22Rv1 (cell line): ENCODE data around the gene OLFM1.

ENCODE experiments used
- CTCF ChIP-seq: fragments of 450-650 bp; IDR thresholded peaks from 2 replicates; pipeline ENCODE4 v1.5.1; 2017; ENCODE audit warnings: mild to moderate bottlenecking
- ZFX ChIP-seq: fragments of 450-650 bp; IDR thresholded peaks from 2 replicates; pipeline ENCODE4 v1.6.1; 2017; ENCODE audit warnings: antibody characterized with exemption, borderline replicate concordance

GRCh38 chr9:135091545-135091944, 4.1 kb downstream of the OLFM1 start:
- TF ChIP-seq CTCF, result no peak
- no peak for TF ChIP-seq ZFX
